HCT116 (cell line): ENCODE measurements around the gene ST3GAL6. TPM values are rescaled to one million over a fixed set of nuclear protein-coding genes. Genes with fewer than 3 reads are reported as not detected.

Source experiments
- ATAC-seq: fragments of 200-7000 bp; cut with Tn5 transposase; 2 replicates; pipeline ENCODE4 v1.9.1; 2020; ENCODE audit warnings: mild to moderate bottlenecking, moderate library complexity
- BruUV-seq: library from RNA; stranded (reverse); fragments of 400-500 nt; replicated peaks from 2 replicates; lab custom pipeline; 2021; lab: Mats Ljungman, UMichigan
- CTCF ChIA-PET: fragments of 300-600 bp; sonication (Branson Sonifier 250); formaldehyde crosslinking; loops from one replicate; lab custom pipeline; 2021; ENCODE audit warnings: antibody characterized with exemption; lab: Charles Lee
- POLR2A ChIA-PET: fragments of 300-600, 350-600 bp; sonication (Branson Sonifier 250); formaldehyde crosslinking; loops from one replicate; lab custom pipeline; 2021; ENCODE audit warnings: antibody characterized with exemption; lab: Charles Lee
- RAD21 ChIA-PET, 2 experiments: fragments of 300-600 bp; sonication (Branson Sonifier 250); formaldehyde crosslinking; loops; one replicate each; lab custom pipeline; 2023; ENCODE audit warnings: low total read pairs in 2 of 2; ENCODE audit not compliant: uncharacterized antibody in 2 of 2, unreplicated experiment in 2 of 2, low non-redundant PET in 1 of 2; lab: Charles Lee
- DNase-seq: peaks from one replicate; pipeline ENCODE4 v3.0.0-alpha.2; 2010; ENCODE audit warnings: low read depth, low spot score
- H2AFZ ChIP-seq: fragments of 200-600 bp; shearing (Covaris generic), sonication (generic); 2 replicates; pipeline ENCODE4 v1.6.1; 2017; ENCODE audit warnings: low read depth, mixed run types, mixed read lengths, antibody characterized with exemption, low read length; ENCODE audit not compliant: poor library complexity, severe bottlenecking
- H3K27ac ChIP-seq: 2 replicates; pipeline ENCODE4 v1.5.1; 2012; ENCODE audit warnings: low read depth, low read length
- H3K27me3 ChIP-seq: fragments of 200-600 bp; sonication (generic); 2 replicates; pipeline ENCODE4 v1.6.1; 2016; ENCODE audit warnings: mixed run types, low read length, mixed read lengths; ENCODE audit not compliant: insufficient read depth
- H3K36me3 ChIP-seq, 2 experiments: fragments of 200-500 bp in 1 of 2; fragments of 200-600 bp in 1 of 2; sonication (Bioruptor generic) in 1 of 2; sonication (generic) in 1 of 2; 2 replicates each; pipeline versions ENCODE4 v1.5.1 to v1.6.1; 2014 to 2016; ENCODE audit warnings: low read length in 2 of 2, inconsistent platforms in 1 of 2, mixed read lengths in 1 of 2, mixed run types in 1 of 2; ENCODE audit not compliant: insufficient read depth in 2 of 2, control insufficient read depth in 1 of 2
- H3K4me1 ChIP-seq, 2 experiments: fragments of 200-600 bp in 1 of 2; sonication (generic) in 1 of 2; 2 replicates each; pipeline versions ENCODE4 v1.5.1 to v1.6.1; 2012 to 2017; ENCODE audit warnings: low read length in 2 of 2, inconsistent platforms in 1 of 2, mild to moderate bottlenecking in 1 of 2, mixed read lengths in 1 of 2, mixed run types in 1 of 2, moderate library complexity in 1 of 2; ENCODE audit not compliant: insufficient read depth in 2 of 2, control insufficient read depth in 1 of 2
- H3K4me2 ChIP-seq: fragments of 200-600 bp; sonication (generic); 2 replicates; pipeline ENCODE4 v1.6.1; 2017; ENCODE audit warnings: mixed run types, low read length, mixed read lengths
- H3K4me3 ChIP-seq, 2 experiments: fragments of 200-600 bp in 1 of 2; sonication (generic) in 1 of 2; replicated peaks in 1 of 2; 2 replicates each; pipeline ENCODE4 v1.5.1; 2011 to 2016; ENCODE audit warnings: low read length in 2 of 2, control low read depth in 1 of 2, low read depth in 1 of 2, mild to moderate bottlenecking in 1 of 2, mixed read lengths in 1 of 2, mixed run types in 1 of 2
- H3K79me2 ChIP-seq: fragments of 200-600 bp; sonication (generic); 2 replicates; pipeline ENCODE4 v1.6.1; 2017; ENCODE audit warnings: mild to moderate bottlenecking, mixed run types, low read length, moderate library complexity, mixed read lengths; ENCODE audit not compliant: insufficient read depth
- H3K9ac ChIP-seq: fragments of 200-600 bp; sonication (generic); 2 replicates; pipeline ENCODE4 v1.6.1; 2016; ENCODE audit warnings: low read length, mixed read lengths
- H3K9me2 ChIP-seq: fragments of 200-600 bp; sonication (generic), shearing (Covaris generic); 2 replicates; pipeline ENCODE4 v1.6.1; 2017; ENCODE audit warnings: mixed run types, mild to moderate bottlenecking, moderate library complexity; ENCODE audit not compliant: insufficient read depth
- H3K9me3 ChIP-seq, 2 experiments: fragments of 200-500 bp in 1 of 2; fragments of 200-600 bp in 1 of 2; sonication (Bioruptor generic) in 1 of 2; sonication (generic) in 1 of 2; 2 replicates each; pipeline ENCODE4 v1.6.1; 2014 to 2017; ENCODE audit warnings: low read length in 2 of 2, mixed read lengths in 2 of 2, inconsistent platforms in 1 of 2, low read depth in 1 of 2, mild to moderate bottlenecking in 1 of 2, mixed run types in 1 of 2, moderate library complexity in 1 of 2; ENCODE audit not compliant: control insufficient read depth in 1 of 2, insufficient read depth in 1 of 2
- H4K20me1 ChIP-seq: fragments of 200-600 bp; sonication (generic), shearing (Covaris generic); 2 replicates; pipeline ENCODE4 v1.6.1; 2017; ENCODE audit warnings: mixed run types, mild to moderate bottlenecking, moderate library complexity; ENCODE audit not compliant: insufficient read depth
- ATF3 ChIP-seq: IDR thresholded peaks from 2 replicates; pipeline ENCODE4 v1.6.1; 2012
- JUND ChIP-seq: IDR thresholded peaks from 2 replicates; pipeline ENCODE4 v1.6.1; 2012
- POLR2A ChIP-seq: IDR thresholded peaks from 2 replicates; pipeline ENCODE4 v1.7.0; 2011; ENCODE audit warnings: borderline replicate concordance; ENCODE audit not compliant: insufficient read depth, insufficient read length; ENCODE audit errors: extremely low read depth
- SRF ChIP-seq: IDR thresholded peaks from 2 replicates; pipeline ENCODE4 v1.6.1; 2012; ENCODE audit warnings: low read depth
- TCF7L2 ChIP-seq: IDR thresholded peaks from 2 replicates; pipeline ENCODE4 v1.7.0; 2011; ENCODE audit warnings: borderline replicate concordance, inconsistent platforms; ENCODE audit not compliant: insufficient read depth, insufficient read length; ENCODE audit errors: extremely low read depth
- intact Hi-C: fragments of 100-400 bp; cut with micrococcal nuclease; formaldehyde crosslinking; loops from 2 replicates; pipeline ENCODE4 v1.10.0; 2022
- total RNA-seq: library from RNA; stranded (reverse); gene quantifications from one replicate; pipeline ENCODE4 v1.2.1, GENCODE V29; 2021; ENCODE audit not compliant: unreplicated experiment
- TF ChIP-seq, protein P1 (sequence below): IDR thresholded peaks from 2 replicates; pipeline ENCODE4 v1.6.1; 2011; ENCODE audit warnings: mild to moderate bottlenecking, low read length, moderate library complexity; ENCODE audit not compliant: insufficient replicate concordance; ENCODE audit errors: extremely low read depth

Gene ST3GAL6
- total RNA-seq, 1 experiment from 2014 or later, result 10.6 TPM

DNA sequence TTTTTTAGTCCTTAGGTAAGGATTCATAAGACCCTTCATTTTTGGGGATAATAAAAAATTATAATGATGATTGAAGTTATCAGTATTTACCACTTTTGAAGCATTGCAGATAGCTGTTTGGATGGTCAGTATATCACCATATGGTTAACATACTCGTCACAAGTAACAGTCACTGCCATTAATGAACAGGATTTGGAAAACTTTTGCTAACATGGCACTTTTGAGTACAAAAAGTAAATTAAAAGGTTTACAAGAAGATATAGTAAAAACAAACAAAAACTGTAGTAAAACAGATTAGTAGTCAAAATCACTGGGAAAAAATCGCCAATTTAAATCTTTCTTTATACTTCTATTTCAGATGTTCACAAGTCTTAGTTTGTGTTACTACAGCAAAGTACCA lies 37.8 kb upstream of the ST3GAL6 start:
- no peak overlapping the region for H3K27ac ChIP-seq
- no peak for DNase-seq
- no peak overlapping the region for H3K4me3 ChIP-seq
- no peaks in the 10 kb centered on the region for H3K9me3 ChIP-seq
- ChIA-PET CTCF (no interaction called here), POLR2A (no interaction called here), RAD21 (no interaction called here)
- no peak overlapping the region for H3K4me2 ChIP-seq
- H3K36me3 ChIP-seq, result no peaks in the 10 kb centered on the region
- no TSS peak for BruUV-seq
- H3K4me1 ChIP-seq, result no peaks in the 10 kb centered on the region
- no peak for ATAC-seq
- no peaks in the 10 kb centered on the region for H3K27me3 ChIP-seq
- H3K9ac ChIP-seq, result no peak overlapping the region
- intact Hi-C loops, result no loop called here
- H3K9me2 ChIP-seq, result no peaks in the 10 kb centered on the region
- no peak overlapping the region for H2AFZ ChIP-seq
- no peaks in the 10 kb centered on the region for H3K79me2 ChIP-seq
- TF ChIP-seq, protein P1, sequence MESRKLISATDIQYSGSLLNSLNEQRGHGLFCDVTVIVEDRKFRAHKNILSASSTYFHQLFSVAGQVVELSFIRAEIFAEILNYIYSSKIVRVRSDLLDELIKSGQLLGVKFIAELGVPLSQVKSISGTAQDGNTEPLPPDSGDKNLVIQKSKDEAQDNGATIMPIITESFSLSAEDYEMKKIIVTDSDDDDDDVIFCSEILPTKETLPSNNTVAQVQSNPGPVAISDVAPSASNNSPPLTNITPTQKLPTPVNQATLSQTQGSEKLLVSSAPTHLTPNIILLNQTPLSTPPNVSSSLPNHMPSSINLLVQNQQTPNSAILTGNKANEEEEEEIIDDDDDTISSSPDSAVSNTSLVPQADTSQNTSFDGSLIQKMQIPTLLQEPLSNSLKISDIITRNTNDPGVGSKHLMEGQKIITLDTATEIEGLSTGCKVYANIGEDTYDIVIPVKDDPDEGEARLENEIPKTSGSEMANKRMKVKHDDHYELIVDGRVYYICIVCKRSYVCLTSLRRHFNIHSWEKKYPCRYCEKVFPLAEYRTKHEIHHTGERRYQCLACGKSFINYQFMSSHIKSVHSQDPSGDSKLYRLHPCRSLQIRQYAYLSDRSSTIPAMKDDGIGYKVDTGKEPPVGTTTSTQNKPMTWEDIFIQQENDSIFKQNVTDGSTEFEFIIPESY, result no peak
- TF ChIP-seq TCF7L2, result no peak
- TF ChIP-seq JUND, result no peak
- no peak for TF ChIP-seq SRF
- TF ChIP-seq ATF3, result no peak
- H4K20me1 ChIP-seq, result no peaks in the 10 kb centered on the region

- BruUV-seq, result no TSS peak
- ChIA-PET CTCF (no interaction called here), RAD21 (no interaction called here)
These were observed 37.1 kb upstream of the ST3GAL6 start for GRCh38 chr3:98726084-98726483.

More at GRCh38 chr3:98726084-98726483, 37.1 kb upstream of the ST3GAL6 start:
- H3K9ac ChIP-seq, result no peak overlapping the region
- no peaks in the 10 kb centered on the region for H3K27me3 ChIP-seq
- intact Hi-C loops, result no loop called here
- no peak overlapping the region for H3K4me3 ChIP-seq
- DNase-seq (no peak), ATAC-seq (no peak)
- H4K20me1 ChIP-seq, result no peaks in the 10 kb centered on the region
- TF ChIP-seq POLR2A, result no peak
- no peaks in the 10 kb centered on the region for H3K9me3 ChIP-seq
- no peak overlapping the region for H2AFZ ChIP-seq
- no peaks in the 10 kb centered on the region for H3K9me2 ChIP-seq
- no peaks in the 10 kb centered on the region for H3K4me1 ChIP-seq
- no peaks in the 10 kb centered on the region for H3K36me3 ChIP-seq
- POLR2A ChIA-PET, result no interaction called here
- no peaks in the 10 kb centered on the region for H3K79me2 ChIP-seq
- no peak overlapping the region for H3K4me2 ChIP-seq
- H3K27ac ChIP-seq, result no peak overlapping the region
